ENCODE results near the gene RASGRP3. TPM values are rescaled to one million over a fixed set of nuclear protein-coding genes. Genes with fewer than 3 reads are reported as not detected.

Gene RASGRP3
- total RNA-seq, 1 donor from 2014 or later = 487 TPM

DNA sequence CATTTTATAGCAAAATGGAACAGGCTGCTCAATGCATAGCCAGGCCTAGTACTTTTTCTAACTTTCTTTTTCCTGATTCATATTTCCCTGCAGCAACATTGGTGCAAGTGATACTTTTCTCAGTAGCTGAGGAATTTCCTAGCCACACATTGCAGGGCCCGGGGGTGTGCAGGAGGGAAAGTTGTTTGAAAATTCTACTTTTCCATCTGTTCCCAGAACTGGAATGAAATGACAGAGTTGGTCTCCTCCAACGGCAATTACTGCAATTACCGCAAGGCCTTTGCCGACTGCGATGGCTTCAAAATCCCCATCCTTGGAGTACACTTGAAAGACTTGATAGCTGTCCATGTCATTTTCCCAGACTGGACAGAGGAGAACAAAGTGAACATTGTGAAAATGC is 50.5 kb downstream of the RASGRP3 start:
- H3K9me3 Mint-ChIP-seq (ENCODE audit: unreplicated experiment) = no peaks in the 10 kb centered on the region
- TF ChIP-seq, protein P1, sequence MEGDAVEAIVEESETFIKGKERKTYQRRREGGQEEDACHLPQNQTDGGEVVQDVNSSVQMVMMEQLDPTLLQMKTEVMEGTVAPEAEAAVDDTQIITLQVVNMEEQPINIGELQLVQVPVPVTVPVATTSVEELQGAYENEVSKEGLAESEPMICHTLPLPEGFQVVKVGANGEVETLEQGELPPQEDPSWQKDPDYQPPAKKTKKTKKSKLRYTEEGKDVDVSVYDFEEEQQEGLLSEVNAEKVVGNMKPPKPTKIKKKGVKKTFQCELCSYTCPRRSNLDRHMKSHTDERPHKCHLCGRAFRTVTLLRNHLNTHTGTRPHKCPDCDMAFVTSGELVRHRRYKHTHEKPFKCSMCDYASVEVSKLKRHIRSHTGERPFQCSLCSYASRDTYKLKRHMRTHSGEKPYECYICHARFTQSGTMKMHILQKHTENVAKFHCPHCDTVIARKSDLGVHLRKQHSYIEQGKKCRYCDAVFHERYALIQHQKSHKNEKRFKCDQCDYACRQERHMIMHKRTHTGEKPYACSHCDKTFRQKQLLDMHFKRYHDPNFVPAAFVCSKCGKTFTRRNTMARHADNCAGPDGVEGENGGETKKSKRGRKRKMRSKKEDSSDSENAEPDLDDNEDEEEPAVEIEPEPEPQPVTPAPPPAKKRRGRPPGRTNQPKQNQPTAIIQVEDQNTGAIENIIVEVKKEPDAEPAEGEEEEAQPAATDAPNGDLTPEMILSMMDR (IDR thresholded peaks at IDR 0.05; ENCODE audit: unreplicated experiment) = no peak
- no peak overlapping the region for H3K27ac Mint-ChIP-seq (ENCODE audit: unreplicated experiment)
- no peak overlapping the region for H3K4me3 Mint-ChIP-seq (ENCODE audit: unreplicated experiment)
- H3K27me3 Mint-ChIP-seq (ENCODE audit: unreplicated experiment) = no peaks in the 10 kb centered on the region
- H3K4me1 Mint-ChIP-seq (ENCODE audit: unreplicated experiment) = peaks cover 14% of the 10 kb centered on the region
- DNase-seq (ENCODE audit: low spot score) = no peak
- H3K36me3 Mint-ChIP-seq (ENCODE audit: low read depth, unreplicated experiment) = peaks cover 73% of the 10 kb centered on the region

DNA sequence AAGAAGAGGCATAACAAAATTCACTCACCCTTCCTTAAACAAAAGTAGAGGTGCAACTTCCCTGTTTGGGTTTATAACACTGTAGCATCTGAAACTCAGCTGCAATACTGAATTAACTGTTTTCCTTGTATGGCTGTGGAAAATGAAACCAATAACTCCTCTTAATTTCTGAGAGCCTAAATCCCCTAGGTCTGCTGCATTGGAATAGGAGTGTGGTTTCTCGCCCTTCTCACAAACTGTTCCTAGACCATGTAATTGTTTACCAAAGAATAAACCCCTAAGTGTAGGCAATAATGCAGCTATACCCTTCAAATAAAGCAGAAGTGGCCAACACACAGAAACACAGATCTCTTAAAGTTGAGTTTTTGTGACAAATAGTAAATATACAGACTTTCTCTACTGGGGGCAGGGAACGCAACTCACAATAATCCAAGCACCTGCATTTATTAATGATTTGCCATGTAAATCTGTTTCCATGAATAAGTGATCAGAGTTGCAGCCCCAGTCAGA is 52.0 kb downstream of the RASGRP3 start:
- DNase-seq (ENCODE audit: low spot score) = no peak
- Mint-ChIP-seq H3K9me3 (ENCODE audit: unreplicated experiment) (no peaks in the 10 kb centered on the region), H3K4me1 (ENCODE audit: unreplicated experiment) (peaks cover 23% of the 10 kb centered on the region), H3K36me3 (ENCODE audit: low read depth, unreplicated experiment) (peaks cover 69% of the 10 kb centered on the region), H3K27ac (ENCODE audit: unreplicated experiment) (no peak overlapping the region), H3K4me3 (ENCODE audit: unreplicated experiment) (no peak overlapping the region), H3K27me3 (ENCODE audit: unreplicated experiment) (no peaks in the 10 kb centered on the region)
- TF ChIP-seq, protein P1 (IDR thresholded peaks at IDR 0.05; ENCODE audit: unreplicated experiment) = no peak

DNA sequence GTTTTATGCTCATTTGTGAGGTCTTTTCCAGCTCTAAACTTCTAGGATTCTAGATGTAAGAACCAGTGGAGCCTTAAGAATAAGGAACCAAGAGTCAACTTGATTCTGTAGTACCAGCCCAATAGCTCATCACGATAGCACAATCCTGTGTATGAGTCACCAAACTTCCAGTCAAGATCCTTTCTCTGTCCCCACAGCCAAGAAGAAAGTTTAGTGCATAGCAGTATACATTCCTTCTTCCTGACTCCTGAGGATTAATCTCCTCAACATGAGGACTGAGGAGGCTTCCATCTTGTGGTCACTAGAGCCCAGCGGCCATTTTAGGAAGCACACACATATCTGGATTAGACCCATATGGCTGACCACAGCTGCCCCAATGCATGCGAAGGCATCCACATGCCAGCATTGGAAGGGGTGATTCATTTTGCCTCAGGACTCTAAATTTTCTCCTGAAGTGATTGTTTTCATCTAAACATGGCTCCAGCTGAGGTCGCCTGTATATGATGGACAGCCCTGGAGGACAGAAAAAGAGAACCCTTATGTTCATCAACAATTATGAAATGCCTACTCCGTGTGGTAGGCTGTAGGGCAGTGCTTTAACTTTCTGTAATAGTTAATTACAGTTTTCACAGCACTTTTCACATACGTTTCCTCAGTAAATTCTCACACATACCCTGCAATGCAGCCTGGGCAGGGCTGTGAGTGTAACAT is 53.5 kb downstream of the RASGRP3 start:
- DNase-seq (ENCODE audit: low spot score) = no peak
- TF ChIP-seq, protein P1 (IDR thresholded peaks at IDR 0.05; ENCODE audit: unreplicated experiment) = no peak
- no peak overlapping the region for H3K27ac Mint-ChIP-seq (ENCODE audit: unreplicated experiment)
- H3K4me3 Mint-ChIP-seq (ENCODE audit: unreplicated experiment) = no peak overlapping the region
- H3K27me3 Mint-ChIP-seq (ENCODE audit: unreplicated experiment) = no peaks in the 10 kb centered on the region
- H3K4me1 Mint-ChIP-seq (ENCODE audit: unreplicated experiment) = peaks cover 23% of the 10 kb centered on the region
- no peaks in the 10 kb centered on the region for H3K9me3 Mint-ChIP-seq (ENCODE audit: unreplicated experiment)
- H3K36me3 Mint-ChIP-seq (ENCODE audit: low read depth, unreplicated experiment) = peaks cover 70% of the 10 kb centered on the region

DNA sequence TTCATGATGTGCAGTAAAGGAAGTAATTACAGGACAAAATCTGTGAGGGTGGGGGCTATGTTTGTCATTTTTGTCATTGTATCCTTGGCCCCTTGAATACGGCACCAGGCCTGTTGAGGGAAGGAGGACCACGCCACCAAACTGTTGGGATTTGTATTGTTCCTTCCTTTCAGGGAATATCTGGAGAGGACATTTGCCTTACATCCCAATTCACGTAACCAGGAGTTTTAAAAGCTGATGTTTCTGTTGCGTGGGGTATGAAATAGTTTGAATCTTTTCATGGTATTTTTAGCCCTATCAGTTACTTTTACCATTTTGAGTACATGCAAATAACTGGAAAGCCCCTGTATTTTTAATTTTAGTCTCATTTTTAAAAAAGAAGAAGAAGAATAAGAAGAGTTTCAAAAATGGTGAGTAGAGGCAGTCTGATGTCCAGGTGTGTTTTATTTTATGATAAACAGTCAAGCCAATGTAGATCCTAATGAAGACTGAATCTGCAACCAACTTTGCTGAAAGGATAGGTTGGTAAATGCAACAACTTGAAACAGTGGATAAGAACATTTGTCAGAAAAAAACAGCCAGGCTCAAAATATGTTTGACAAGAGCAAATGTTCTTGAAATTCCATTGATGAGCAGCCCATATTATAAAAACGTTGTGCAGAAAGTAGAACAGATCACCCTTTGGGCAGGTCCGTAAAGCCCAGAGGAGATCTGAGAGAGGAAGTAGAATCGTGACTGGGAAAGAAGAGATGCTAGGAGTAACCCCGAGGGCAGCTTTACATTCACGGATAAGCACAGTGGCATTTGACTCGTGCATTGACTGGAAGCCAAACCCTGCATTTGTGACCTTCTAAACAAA is 54.5 kb downstream of the RASGRP3 start:
- no peak for DNase-seq (ENCODE audit: low spot score)
- H3K27me3 Mint-ChIP-seq (ENCODE audit: unreplicated experiment) = no peaks in the 10 kb centered on the region
- peak overlapping the region; percentile 80 for H3K27ac Mint-ChIP-seq (ENCODE audit: unreplicated experiment)
- TF ChIP-seq, protein P1 (IDR thresholded peaks at IDR 0.05; ENCODE audit: unreplicated experiment) = no peak
- peaks cover 23% of the 10 kb centered on the region for H3K4me1 Mint-ChIP-seq (ENCODE audit: unreplicated experiment)
- H3K36me3 Mint-ChIP-seq (ENCODE audit: low read depth, unreplicated experiment) = peaks cover 76% of the 10 kb centered on the region
- no peaks in the 10 kb centered on the region for H3K9me3 Mint-ChIP-seq (ENCODE audit: unreplicated experiment)
- peak overlapping the region; percentile 69 for H3K4me3 Mint-ChIP-seq (ENCODE audit: unreplicated experiment)

All from endothelial cell (in vitro differentiated cells).